Hematopoietic multipotent progenitor cell treated with erythropoietin and hydrocortisone succinate and interleukin-3 and kit ligand, for 8 days (in vitro differentiated cells): ENCODE measurements around the gene TRHDE.

Experiments used
- DNase-seq: peaks from one replicate; pipeline ENCODE4 v3.0.0-alpha.2; 2015

Gene TRHDE, protein sequence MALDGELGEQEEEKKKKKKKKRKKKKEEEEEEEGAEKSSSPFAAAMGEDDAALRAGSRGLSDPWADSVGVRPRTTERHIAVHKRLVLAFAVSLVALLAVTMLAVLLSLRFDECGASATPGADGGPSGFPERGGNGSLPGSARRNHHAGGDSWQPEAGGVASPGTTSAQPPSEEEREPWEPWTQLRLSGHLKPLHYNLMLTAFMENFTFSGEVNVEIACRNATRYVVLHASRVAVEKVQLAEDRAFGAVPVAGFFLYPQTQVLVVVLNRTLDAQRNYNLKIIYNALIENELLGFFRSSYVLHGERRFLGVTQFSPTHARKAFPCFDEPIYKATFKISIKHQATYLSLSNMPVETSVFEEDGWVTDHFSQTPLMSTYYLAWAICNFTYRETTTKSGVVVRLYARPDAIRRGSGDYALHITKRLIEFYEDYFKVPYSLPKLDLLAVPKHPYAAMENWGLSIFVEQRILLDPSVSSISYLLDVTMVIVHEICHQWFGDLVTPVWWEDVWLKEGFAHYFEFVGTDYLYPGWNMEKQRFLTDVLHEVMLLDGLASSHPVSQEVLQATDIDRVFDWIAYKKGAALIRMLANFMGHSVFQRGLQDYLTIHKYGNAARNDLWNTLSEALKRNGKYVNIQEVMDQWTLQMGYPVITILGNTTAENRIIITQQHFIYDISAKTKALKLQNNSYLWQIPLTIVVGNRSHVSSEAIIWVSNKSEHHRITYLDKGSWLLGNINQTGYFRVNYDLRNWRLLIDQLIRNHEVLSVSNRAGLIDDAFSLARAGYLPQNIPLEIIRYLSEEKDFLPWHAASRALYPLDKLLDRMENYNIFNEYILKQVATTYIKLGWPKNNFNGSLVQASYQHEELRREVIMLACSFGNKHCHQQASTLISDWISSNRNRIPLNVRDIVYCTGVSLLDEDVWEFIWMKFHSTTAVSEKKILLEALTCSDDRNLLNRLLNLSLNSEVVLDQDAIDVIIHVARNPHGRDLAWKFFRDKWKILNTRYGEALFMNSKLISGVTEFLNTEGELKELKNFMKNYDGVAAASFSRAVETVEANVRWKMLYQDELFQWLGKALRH

GRCh38 chr12:72272091-72272661 lies at the start of gene TRHDE:
TSS of gene TRHDE (plus strand) at chr12:72272370. CDS start at chr12:72272644, 274 bp downstream.
- DNase-seq, result no peak

GRCh38 chr12:72226510-72226909 lies 45.7 kb upstream of the TRHDE start:
- no peak for DNase-seq

- no peak for DNase-seq
Measured at GRCh38 chr12:72228424-72228823, 43.7 kb upstream of the TRHDE start.

DNA sequence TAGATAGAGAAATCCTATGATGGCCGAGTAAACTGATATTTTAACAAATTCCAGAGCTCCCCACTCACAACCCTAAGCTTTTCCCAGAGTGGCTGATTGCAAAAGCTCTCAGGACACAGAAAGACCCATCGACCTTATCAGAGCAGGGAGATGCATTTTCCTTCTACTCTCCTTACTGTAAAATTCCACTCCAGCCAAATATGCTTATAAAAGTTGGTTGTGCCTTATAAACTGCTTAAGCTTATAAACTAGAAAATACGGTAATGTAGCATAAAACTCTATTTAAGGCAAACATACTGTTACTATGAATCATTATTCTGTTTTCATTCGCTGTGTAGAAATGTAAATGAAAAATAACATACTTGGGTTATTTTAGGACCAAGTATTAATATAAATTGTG lies 41.6 kb upstream of the TRHDE start:
- no peak for DNase-seq

- no peak for DNase-seq
Measured at GRCh38 chr12:72234886-72235285, 37.3 kb upstream of the TRHDE start.

DNA sequence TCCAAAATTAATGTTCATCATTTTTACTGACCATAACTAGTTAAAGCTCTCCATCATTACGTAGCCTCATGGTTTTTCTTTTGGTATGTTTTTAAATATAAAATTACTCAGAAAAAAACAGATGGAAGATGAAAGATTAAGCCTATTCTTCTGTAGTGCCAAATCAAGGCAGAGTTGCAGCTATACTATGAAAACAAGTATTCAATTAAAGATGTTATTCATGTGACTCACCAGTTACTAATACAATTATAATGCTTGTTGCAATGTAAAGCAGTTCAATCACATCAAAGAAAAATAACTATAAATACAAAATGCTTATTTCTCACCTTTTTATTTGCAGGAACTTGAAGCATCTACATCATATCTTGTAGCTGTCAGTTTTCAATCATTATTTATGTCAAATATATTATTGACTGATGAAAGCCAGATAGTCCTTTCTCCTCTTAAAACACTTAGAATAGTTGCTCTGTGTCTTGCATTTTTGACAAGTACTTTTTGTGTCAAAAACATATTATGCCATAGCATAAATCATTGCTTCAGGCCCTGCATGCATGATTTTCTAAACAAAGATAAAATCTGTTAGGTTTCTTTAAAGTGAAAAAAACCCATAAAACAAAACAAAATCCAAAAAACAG lies 36.0 kb upstream of the TRHDE start:
- no peak for DNase-seq

- no peak for DNase-seq
Measured at GRCh38 chr12:72241552-72241951, 30.6 kb upstream of the TRHDE start.

GRCh38 chr12:72242946-72243345 lies 29.2 kb upstream of the TRHDE start:
- no peak for DNase-seq

GRCh38 chr12:72246370-72246769 lies 25.8 kb upstream of the TRHDE start:
- no peak for DNase-seq

DNA sequence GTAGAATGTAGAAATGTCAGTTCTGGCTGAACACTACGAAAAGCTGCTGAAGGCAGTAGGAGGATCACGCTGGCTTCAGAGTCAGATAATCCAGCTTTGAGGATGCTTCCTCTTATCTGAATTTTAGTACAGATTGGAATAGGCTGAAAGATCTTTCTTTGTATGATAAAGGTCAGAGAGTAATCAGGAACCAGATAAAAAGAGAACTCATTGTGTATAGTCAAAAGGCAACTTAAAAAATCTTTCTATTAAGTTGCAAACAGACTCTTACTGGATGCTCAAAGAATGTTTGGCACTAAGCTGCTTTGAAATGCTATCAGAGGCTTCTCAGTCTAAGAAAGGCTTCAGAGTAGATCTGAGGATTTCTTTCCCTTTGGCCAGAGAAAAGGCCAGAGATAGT lies 21.8 kb upstream of the TRHDE start:
- no peak for DNase-seq

- no peak for DNase-seq
Measured at GRCh38 chr12:72256725-72257124, 15.4 kb upstream of the TRHDE start.

DNA sequence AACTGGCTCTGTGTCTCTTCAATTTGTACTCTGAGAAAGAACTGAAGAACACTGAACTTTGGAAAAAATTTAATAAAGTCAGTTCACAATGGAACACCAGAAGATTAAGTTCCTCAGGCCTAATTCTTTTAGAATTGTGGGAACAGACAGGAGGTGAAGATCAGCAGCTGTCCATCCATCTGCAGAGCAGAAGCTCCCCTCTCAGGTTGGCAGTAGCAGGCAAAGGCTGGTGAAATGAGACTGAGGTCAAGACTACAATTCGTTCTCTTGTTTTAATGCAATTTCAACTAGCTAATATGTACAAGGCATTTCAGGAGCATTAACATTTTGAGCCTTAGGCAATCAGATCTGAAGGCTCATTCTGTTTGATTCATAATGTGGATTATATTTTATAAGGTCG lies 10.3 kb upstream of the TRHDE start:
- no peak for DNase-seq

- DNase-seq, result peak; percentile 11
Measured at GRCh38 chr12:72264548-72265175, 7.5 kb upstream of the TRHDE start.

DNA sequence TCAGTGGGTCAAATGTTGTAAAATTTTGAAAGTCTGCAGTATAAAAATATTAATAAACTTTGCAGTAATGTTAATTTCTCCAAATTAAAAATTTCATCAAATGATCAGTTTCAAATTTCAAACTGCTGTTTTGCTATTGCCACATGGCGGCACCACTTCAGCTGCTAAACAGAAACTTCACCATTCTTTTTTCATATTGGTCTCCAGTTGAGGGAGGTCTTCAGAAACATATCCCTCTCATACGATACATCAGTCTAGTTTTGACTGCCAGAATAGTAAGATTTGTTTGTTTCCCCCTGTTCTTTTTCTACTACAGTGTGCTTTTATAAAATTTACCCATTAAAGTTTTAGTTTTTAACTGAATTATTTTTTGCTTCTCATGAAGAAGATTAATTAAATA lies 4.2 kb upstream of the TRHDE start:
- DNase-seq, result no peak

GRCh38 chr12:72268386-72268785 lies 3.8 kb upstream of the TRHDE start:
- no peak for DNase-seq

DNA sequence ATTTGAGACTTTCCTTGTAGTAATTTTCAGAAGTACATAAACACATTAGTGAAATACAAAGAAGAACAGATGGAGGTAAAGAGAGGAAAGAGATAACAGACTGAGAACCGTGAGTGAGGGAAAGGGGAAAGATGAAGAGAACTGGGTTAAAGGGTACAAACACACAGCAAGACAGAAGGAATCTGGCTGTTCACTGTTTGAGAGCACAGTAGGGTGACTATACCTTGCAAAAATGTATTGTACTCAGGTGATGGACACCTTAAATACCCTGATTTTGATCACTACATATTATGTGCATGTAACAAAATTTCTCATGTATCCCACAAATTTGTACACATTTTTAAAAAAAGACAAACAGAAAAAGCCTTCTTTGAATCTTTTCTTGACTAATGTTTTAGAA lies 2.7 kb upstream of the TRHDE start:
- DNase-seq, result no peak

GRCh38 chr12:72270246-72270645 lies 1.9 kb upstream of the TRHDE start:
- DNase-seq, result no peak

- DNase-seq, result no peak
Measured at GRCh38 chr12:72270961-72271360, 1.2 kb upstream of the TRHDE start.

- no peak for DNase-seq
Measured at GRCh38 chr12:72271451-72272090, 599 bp upstream of the TRHDE start.

DNA sequence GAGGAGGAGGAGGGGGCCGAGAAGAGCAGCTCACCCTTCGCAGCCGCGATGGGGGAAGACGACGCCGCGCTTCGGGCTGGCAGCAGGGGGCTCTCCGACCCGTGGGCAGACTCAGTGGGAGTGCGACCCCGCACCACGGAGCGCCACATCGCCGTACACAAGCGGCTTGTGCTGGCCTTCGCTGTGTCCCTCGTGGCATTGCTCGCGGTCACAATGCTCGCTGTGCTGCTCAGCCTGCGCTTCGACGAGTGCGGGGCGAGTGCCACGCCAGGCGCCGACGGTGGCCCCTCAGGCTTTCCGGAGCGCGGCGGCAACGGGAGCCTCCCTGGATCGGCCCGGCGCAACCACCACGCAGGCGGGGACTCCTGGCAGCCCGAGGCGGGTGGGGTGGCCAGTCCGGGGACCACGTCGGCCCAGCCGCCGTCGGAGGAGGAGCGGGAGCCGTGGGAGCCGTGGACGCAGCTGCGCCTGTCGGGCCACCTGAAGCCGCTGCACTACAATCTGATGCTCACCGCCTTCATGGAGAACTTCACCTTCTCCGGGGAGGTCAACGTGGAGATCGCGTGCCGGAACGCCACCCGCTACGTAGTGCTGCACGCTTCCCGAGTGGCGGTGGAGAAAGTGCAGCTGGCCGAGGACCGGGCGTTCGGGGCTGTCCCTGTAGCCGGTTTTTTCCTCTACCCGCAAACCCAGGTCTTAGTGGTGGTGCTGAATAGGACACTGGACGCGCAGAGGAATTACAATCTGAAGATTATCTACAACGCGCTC lies 745 bp downstream of the TRHDE start:
- DNase-seq, result no peak

GRCh38 chr12:72273499-72273837 lies 1.3 kb downstream of the TRHDE start:
- no peak for DNase-seq
